Measurements from ENCODE around the gene STXBP4. TPM values are rescaled to one million over a fixed set of nuclear protein-coding genes. Genes with fewer than 3 reads are reported as not detected.

Gene STXBP4
- total RNA-seq, 1 experiment from 2014 or later: 2.8 TPM

DNA sequence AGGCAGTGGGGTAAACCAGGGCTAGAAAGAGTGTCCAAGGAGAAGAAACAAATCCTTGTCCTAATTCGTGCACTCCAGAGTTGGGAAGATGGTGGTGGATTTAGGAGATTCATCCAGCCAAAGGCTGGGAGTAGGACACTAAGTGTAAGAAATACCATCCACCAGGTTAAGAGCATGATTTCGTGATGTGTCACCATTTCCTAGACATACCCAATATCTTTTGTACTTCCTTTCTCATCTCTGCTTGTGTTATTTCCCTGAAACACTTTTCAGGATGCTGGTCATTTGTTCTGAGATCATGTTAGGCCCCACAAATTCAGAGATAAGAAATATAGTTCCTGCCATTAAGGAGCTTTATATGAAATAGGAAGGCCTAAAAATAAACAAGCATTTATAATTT lies 189.9 kb downstream of the STXBP4 start:
- no peak for DNase-seq (ENCODE audit: low spot score)
- in situ Hi-C loops (cut with HindIII; ENCODE audit: low sequenced_read_pairs): no loop called here

DNA sequence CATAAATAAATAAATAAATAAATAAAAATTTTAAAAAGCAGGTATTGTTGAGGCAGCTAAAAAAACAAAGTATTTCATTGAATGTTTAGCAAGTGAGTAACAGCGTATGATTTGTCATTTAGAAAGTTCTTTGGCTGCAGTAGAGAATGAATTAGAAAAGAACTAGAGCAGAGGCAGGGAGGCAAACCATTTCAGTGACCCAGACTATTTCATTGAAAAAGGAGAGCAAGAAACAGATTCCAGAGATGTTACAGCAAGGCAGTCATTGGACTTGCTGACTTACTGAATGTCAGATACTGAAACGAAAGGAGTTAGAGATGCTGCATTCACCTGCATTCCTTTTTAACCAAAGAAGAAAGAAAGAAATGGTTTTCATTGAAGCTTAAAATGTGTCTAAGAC lies 190.7 kb downstream of the STXBP4 start:
- in situ Hi-C loops (cut with HindIII; ENCODE audit: low sequenced_read_pairs): no loop called here
- no peak for DNase-seq (ENCODE audit: low spot score)

GRCh38 chr17:55160501-55160900 lies 191.9 kb downstream of the STXBP4 start:
- in situ Hi-C loops (cut with HindIII; ENCODE audit: low sequenced_read_pairs): no loop called here
- DNase-seq (ENCODE audit: low spot score): no peak

DNA sequence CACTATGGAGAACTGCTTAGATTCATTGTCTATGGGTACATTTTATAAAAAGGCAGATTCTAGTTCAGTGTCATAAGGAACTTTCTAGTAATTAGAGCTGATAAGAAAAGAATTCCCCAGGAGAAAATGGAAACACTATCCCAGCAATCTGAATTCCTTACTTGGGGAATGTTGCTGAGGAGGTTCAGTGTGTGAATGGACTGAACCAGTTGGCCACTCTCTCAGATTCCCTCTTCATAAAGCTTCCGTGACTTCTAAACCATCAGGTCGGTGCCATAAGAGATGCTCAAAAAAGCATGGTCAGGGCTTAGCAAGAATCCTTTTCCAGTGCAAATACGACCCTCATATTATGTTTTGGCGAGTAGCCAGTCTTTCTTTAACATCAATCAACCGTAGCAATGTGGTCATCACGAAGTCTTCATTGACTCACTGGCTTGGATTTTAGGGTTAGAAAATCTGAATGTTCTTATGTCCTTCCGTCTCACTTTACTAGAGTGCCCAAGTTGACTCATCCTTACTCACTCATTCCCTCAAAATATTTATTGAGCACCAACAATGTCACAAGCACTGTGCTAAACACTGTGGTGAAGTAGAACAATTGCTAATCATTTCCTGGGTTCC lies 193.5 kb downstream of the STXBP4 start:
- DNase-seq (ENCODE audit: low spot score): no peak
- in situ Hi-C loops (cut with HindIII; ENCODE audit: low sequenced_read_pairs): no loop called here

DNA sequence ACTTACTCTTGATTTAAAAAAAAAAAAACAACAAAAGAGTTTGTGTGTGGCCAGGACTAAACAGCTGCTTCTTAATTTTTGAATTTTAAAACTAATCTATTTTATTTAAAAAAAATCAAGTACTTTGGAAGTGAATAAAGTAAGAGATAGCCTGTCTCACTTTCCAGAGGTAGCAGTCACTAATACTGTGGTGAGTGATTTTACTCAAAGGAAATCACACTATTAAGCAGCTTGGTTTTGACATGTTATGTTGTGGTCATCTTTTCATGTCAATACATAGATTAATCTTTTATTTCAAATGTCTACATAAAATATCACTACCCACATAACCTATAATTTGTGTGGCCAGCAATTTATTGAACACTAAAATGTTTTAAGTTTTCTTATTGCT lies 194.0 kb downstream of the STXBP4 start:
- in situ Hi-C loops (cut with HindIII; ENCODE audit: low sequenced_read_pairs): no loop called here
- DNase-seq (ENCODE audit: low spot score): no peak

DNA sequence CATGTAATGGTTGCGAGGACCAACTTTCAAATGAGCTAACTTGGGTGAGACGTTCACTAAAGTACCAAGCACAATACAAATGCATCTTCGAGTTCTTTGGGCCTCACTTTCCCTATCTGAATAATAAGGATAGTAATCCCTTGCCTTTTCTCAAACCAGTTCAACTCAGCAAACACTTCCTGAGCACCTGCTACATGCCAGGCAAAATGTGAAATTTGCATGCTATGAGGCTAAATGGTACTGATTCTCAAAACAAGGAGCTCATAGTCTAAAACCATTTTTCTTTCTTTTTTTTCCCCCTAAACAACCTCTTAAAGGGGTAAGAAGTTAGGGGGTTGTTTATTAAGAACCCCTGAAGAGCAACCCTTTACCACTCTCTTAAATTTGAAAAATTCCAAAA lies 194.8 kb downstream of the STXBP4 start:
- in situ Hi-C loops (cut with HindIII; ENCODE audit: low sequenced_read_pairs): no loop called here
- DNase-seq (ENCODE audit: low spot score): no peak

- DNase-seq (ENCODE audit: low spot score): no peak
- in situ Hi-C loops (cut with HindIII; ENCODE audit: low sequenced_read_pairs): no loop called here
These were observed 197.9 kb downstream of the STXBP4 start for GRCh38 chr17:55166506-55166905.

DNA sequence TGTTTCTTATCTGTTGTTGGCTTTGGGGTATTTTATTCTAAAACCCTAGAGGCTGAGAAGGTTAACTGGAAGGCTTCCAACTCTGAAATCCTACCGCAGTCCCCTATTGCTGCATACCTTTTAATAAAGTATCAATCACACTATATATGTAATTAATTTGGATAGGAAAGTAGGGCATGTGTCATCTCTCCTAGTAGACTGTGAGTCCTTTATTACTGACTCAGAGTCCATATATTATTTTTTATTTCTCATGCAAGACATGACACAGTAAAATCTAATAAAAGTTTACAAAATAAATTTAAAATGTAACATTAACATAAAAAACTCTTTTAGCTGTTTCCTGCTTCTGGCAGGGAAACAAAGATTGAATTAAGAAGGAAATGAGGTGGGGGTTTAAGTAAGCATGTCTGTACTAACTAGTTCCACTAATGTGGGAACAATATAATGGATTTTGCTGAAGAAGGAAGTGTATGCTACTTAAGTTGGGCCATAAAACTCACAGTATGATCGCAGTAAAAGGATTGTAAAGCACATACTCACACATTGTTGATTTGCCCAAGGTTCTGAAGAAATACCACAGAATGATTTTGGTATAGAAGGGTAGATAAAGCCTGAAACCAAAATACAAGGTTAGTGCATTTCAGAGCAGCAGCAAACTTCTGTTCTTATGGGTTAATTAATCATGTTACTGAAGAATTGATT lies 198.6 kb downstream of the STXBP4 start:
- no peak for DNase-seq (ENCODE audit: low spot score)
- in situ Hi-C loops (cut with HindIII; ENCODE audit: low sequenced_read_pairs): no loop called here

- DNase-seq (ENCODE audit: low spot score): no peak
- in situ Hi-C loops (cut with HindIII; ENCODE audit: low sequenced_read_pairs): no loop called here
These were observed 200.6 kb downstream of the STXBP4 start for GRCh38 chr17:55168958-55169687.

- in situ Hi-C loops (cut with HindIII; ENCODE audit: low sequenced_read_pairs): no loop called here
- DNase-seq (ENCODE audit: low spot score): no peak
These were observed 203.2 kb downstream of the STXBP4 start for GRCh38 chr17:55171634-55172328.

DNA sequence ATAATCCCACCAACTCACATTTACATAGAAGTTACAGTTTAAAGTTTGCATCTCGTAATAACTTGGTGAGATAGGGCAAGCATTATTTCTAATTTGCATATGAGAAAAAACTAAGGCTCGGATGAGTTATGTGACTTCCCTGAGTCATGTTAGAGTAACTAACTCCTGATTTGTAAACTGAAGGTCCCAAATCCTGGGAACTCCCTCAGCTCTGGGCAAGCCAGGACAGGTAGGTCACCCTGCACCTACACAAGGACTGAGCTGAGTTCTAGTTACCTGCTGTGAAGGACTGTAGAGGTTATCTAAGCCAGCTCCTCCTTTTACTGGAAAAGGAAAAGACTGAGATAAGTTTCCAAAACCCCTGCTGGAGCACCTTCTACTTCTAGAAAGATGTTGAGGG lies 204.0 kb downstream of the STXBP4 start:
- in situ Hi-C loops (cut with HindIII; ENCODE audit: low sequenced_read_pairs): no loop called here
- DNase-seq (ENCODE audit: low spot score): no peak

DNA sequence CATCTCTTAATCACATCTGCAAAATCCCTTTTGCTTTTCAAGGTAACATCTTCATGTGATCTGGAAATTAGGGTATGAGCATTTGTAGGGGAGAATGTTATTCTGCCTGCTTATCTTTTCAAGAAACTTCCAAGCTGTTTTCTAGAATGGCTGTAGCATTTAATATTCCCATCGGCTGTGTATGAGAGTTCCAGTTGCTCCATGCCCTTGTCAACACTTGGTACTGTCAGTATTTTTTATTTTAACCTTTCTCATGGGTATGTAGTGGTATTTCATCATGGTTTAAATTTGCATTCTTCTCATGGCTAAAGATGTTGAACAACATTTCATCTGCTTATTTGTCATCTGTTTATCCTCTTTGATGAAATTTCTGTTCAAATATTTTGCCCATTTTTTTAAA lies 205.6 kb downstream of the STXBP4 start:
- no peak for DNase-seq (ENCODE audit: low spot score)
- in situ Hi-C loops (cut with HindIII; ENCODE audit: low sequenced_read_pairs): no loop called here

DNA sequence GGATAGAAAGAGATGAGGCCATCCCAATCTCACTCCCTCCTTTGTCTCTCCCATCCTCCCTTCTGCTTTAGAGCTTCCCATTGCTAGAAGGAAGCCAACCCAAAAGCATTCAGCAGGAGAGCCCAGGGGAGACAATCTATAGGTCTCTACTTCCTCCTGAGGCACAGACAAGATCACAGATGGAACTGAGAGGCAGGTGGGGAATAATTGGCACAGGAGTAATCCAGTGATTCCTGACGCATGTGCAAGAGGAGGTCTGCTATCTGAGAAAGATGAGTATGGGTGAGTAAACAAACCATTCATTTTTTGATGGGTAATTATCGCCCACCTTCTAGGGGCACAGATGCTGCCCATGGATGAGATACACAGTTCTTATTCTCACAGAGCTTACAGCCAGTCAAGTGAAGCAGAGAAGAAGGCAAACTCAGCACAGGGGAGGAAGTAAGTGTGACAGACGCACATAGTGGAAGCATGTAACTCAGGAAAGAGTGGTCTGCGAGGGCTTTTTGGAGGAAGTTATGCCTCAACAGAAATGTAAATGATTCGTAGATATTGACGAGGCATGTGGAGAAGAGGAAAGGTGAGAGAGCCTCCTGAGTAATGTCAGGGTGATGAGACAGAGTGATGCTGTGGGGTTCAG lies 207.3 kb downstream of the STXBP4 start:
- in situ Hi-C loops (cut with HindIII; ENCODE audit: low sequenced_read_pairs): no loop called here
- peak; percentile 57 for DNase-seq (ENCODE audit: low spot score)

DNA sequence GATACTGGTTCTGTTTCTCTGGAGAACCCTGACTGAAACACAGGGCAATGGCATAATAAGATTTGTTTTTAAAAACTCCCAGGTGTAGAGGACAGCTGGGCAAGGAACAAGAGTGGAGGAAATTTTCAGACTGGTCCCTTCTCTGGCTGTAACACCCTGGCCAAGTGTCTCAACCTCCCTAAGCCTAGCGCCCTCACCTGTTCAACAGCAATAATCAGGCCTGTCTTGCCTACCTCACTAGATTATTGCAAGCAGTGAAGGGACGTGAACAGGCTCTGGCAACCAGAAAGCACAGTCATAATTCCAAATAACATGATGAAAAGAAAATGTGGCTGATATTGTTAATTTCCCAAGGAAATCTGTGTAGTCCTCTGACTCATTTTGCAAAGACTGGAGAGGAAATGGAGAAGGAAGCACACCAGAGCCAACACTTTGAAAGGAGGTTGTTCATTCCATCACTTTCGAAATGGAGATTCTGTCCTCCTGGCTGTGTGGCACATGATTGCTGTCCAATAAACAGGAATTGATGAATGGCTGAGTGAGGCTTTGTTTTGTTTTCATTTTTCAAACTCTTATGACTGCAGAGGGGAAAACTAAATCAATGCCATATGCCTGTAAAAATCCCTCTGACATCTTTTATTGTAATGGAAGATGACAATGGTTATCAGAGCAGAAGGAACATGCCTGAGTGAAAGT lies 208.7 kb downstream of the STXBP4 start:
- in situ Hi-C loops (cut with HindIII; ENCODE audit: low sequenced_read_pairs): no loop called here
- peak; percentile 76 for DNase-seq (ENCODE audit: low spot score)

- no peak for DNase-seq (ENCODE audit: low spot score)
- in situ Hi-C loops (cut with HindIII; ENCODE audit: low sequenced_read_pairs): no loop called here
These were observed 209.3 kb downstream of the STXBP4 start for GRCh38 chr17:55177855-55178217.

DNA sequence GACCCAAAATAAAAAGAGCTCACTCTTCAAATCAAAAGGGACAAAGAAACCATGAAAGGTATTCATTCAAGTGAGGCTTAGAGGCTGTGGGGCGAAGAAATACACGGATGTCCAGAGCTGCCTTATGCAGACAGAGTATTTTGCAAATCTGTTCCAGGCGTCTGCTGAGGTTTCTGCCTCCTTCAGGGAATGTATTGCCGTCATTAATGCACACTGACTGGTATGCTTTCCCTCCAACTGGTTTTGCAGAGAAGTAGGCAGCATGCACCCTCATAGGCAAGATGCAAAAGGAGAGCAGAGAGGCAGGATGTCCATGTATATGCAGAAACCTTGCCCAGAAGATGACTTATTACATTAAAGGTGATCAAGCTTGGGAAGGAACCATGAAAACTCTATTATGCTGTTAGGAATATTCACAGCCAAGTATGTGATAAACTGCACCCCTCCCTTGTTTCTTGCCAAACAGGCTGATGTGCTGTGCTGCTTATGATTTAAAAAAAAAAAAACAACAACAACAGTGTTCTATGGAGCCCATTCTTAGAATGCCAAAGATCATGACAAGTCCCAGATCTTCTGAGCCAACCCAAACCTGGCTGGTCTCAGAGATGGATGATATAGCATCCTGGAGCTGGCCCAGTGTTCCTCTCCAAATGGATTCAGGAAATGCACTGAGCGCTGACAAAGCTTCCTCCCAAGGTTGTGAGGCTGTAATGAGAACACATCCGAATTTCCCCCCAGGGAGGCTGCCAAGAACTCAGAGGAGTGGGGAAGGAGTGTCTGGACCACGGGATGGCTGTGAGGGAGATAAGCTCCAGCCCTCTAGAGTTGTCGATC lies 218.6 kb downstream of the STXBP4 start:
- in situ Hi-C loops (cut with HindIII; ENCODE audit: low sequenced_read_pairs): no loop called here
- DNase-seq (ENCODE audit: low spot score): no peak

GRCh38 chr17:55190748-55191147 lies 222.2 kb downstream of the STXBP4 start:
- DNase-seq (ENCODE audit: low spot score): no peak
- in situ Hi-C loops (cut with HindIII; ENCODE audit: low sequenced_read_pairs): no loop called here

DNA sequence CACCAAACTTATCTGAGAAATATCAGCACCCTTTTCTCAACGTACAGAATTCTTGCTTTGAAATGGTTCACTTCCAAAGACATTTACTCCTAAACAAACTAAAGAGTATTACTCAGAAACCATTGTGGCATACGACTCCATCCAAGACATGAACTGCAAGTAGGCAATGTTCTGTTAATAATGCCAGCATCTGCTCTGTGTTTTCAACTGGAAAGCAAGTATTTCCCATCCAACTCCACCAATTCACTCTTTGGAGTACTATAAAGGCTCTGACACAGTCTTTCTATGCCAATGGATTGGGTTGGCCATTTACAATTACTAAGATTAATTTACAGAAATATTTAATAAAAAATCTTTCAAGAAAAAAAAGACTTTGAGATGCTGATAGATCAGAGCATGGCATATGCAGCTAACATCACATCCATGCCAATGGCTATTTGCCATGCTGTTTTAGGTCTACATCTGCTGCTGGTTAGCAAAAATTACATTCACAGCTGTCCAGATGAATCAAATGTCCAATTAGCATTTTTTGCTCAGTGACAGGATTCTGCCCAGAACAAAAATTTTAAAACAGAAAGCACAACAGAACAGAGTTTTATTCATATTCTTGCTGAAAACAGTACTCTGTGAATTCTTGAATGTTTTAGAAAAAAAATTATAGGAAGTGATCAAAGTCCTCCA lies 230.3 kb downstream of the STXBP4 start:
- in situ Hi-C loops (cut with HindIII; ENCODE audit: low sequenced_read_pairs): no loop called here
- DNase-seq (ENCODE audit: low spot score): peak; percentile 79
